IMR-90 (cell line): ENCODE measurements around the gene PANK2. TPM values are rescaled to one million over a fixed set of nuclear protein-coding genes. Genes with fewer than 3 reads are reported as not detected.

Experiments
- ATAC-seq: fragments of 200-7000 bp; cut with Tn5 transposase; 2 replicates; pipeline ENCODE4 v1.9.1; 2020; ENCODE audit warnings: low read depth, mild to moderate bottlenecking, moderate library complexity
- BruUV-seq: library from RNA; stranded (reverse); fragments of 400-500 nt; replicated peaks from 2 replicates; lab custom pipeline; 2021; lab: Mats Ljungman, UMichigan
- CTCF ChIA-PET: fragments of 300-600 bp; formaldehyde crosslinking; extraction: SDS; loops from one replicate; lab custom pipeline; 2021; ENCODE audit warnings: antibody characterized with exemption; lab: Yijun Ruan, JAX
- POLR2A ChIA-PET: fragments of 300-600 bp; sonication (Branson Sonifier 250); formaldehyde crosslinking; loops from one replicate; lab custom pipeline; 2022; ENCODE audit warnings: antibody characterized with exemption; ENCODE audit not compliant: unreplicated experiment; lab: Charles Lee
- DNase-seq: peaks from one replicate; pipeline ENCODE4 v3.0.0; 2013
- H2AFZ ChIP-seq: replicated peaks from 2 replicates; pipeline ENCODE3; 2013; ENCODE audit warnings: low read length, mild to moderate bottlenecking; ENCODE audit not compliant: poor library complexity
- H2AK5ac ChIP-seq: 2 replicates; pipeline ENCODE4 v1.6.1; 2013; ENCODE audit warnings: low read depth, low read length, inconsistent platforms
- H2AK9ac ChIP-seq: replicated peaks from 2 replicates; pipeline ENCODE3; 2013; ENCODE audit warnings: mild to moderate bottlenecking, low read depth, low read length, moderate library complexity; ENCODE audit not compliant: poor library complexity
- H2BK120ac ChIP-seq: 2 replicates; pipeline ENCODE4 v1.6.1; 2013; ENCODE audit warnings: low read depth, low read length, inconsistent platforms
- H2BK15ac ChIP-seq: 3 replicates; pipeline ENCODE4 v1.6.1; 2013; ENCODE audit warnings: low read depth, low read length, inconsistent platforms
- H2BK20ac ChIP-seq: 2 replicates; pipeline ENCODE4 v1.6.1; 2013; ENCODE audit warnings: low read depth, mild to moderate bottlenecking, inconsistent platforms, low read length, moderate library complexity
- H2BK5ac ChIP-seq: 2 replicates; pipeline ENCODE4 v1.6.1; 2013; ENCODE audit warnings: mild to moderate bottlenecking, low read depth, low read length, inconsistent platforms; ENCODE audit not compliant: poor library complexity, severe bottlenecking
- H3K14ac ChIP-seq: replicated peaks from 2 replicates; pipeline ENCODE4 v1.6.1; 2013; ENCODE audit warnings: low read depth, low read length, inconsistent platforms
- H3K18ac ChIP-seq: 2 replicates; pipeline ENCODE4 v1.6.1; 2013; ENCODE audit warnings: low read depth, low read length, control low read depth
- H3K23ac ChIP-seq: 2 replicates; pipeline ENCODE4 v1.6.1; 2013; ENCODE audit warnings: low read depth, low read length, inconsistent platforms
- H3K27ac ChIP-seq: 2 replicates; pipeline ENCODE4 v1.5.1; 2013; ENCODE audit warnings: mild to moderate bottlenecking, control low read depth, low read length; ENCODE audit not compliant: insufficient read depth
- H3K27me3 ChIP-seq: 2 replicates; pipeline ENCODE4 v1.6.1; 2013; ENCODE audit warnings: low read length; ENCODE audit not compliant: control insufficient read depth, insufficient read depth
- H3K36me3 ChIP-seq: 2 replicates; pipeline ENCODE4 v1.6.1; 2013; ENCODE audit warnings: low read length, mixed read lengths; ENCODE audit not compliant: control insufficient read depth, insufficient read depth
- H3K4ac ChIP-seq: 2 replicates; pipeline ENCODE4 v1.6.1; 2013; ENCODE audit warnings: low read depth, low read length, inconsistent platforms
- H3K4me1 ChIP-seq: 2 replicates; pipeline ENCODE4 v1.6.1; 2013; ENCODE audit warnings: low read length, mixed read lengths; ENCODE audit not compliant: control insufficient read depth, insufficient read depth
- H3K4me2 ChIP-seq: 2 replicates; pipeline ENCODE4 v1.6.1; 2013; ENCODE audit warnings: low read depth, mild to moderate bottlenecking, control low read depth, low read length, moderate library complexity
- H3K4me3 ChIP-seq: 2 replicates; pipeline ENCODE4 v1.5.1; 2013; ENCODE audit warnings: low read depth, mild to moderate bottlenecking, control low read depth, low read length, moderate library complexity; ENCODE audit not compliant: insufficient read depth
- H3K56ac ChIP-seq: 2 replicates; pipeline ENCODE4 v1.6.1; 2013; ENCODE audit warnings: low read length, inconsistent platforms; ENCODE audit not compliant: insufficient read depth; ENCODE audit errors: extremely low read depth
- H3K79me1 ChIP-seq, 2 experiments: 2 replicates each; pipeline ENCODE4 v1.6.1; 2013; ENCODE audit warnings: low read length in 2 of 2, inconsistent platforms in 1 of 2, low read depth in 1 of 2
- H3K9ac ChIP-seq: 2 replicates; pipeline ENCODE4 v1.6.1; 2013; ENCODE audit warnings: low read depth, low read length, control low read depth
- H3K9me1 ChIP-seq: 2 replicates; pipeline ENCODE4 v1.6.1; 2013; ENCODE audit warnings: low read length, inconsistent platforms; ENCODE audit not compliant: insufficient read depth
- H3K9me3 ChIP-seq: 2 replicates; pipeline ENCODE4 v1.6.1; 2013; ENCODE audit warnings: low read length; ENCODE audit not compliant: control insufficient read depth, insufficient read depth
- H4K20me1 ChIP-seq: 2 replicates; pipeline ENCODE4 v1.6.1; 2013; ENCODE audit warnings: low read length, inconsistent platforms; ENCODE audit not compliant: insufficient read depth
- H4K5ac ChIP-seq: 2 replicates; pipeline ENCODE4 v1.6.1; 2013; ENCODE audit warnings: mild to moderate bottlenecking, low read depth, low read length, control low read depth
- H4K8ac ChIP-seq, 2 experiments: 2 replicates each; pipeline ENCODE4 v1.6.1; 2013; ENCODE audit warnings: low read depth in 2 of 2, low read length in 2 of 2, control low read depth in 1 of 2, inconsistent platforms in 1 of 2
- H4K91ac ChIP-seq: 2 replicates; pipeline ENCODE4 v1.6.1; 2013; ENCODE audit warnings: low read depth, low read length, inconsistent platforms; ENCODE audit not compliant: insufficient read depth
- CHD1 ChIP-seq: IDR thresholded peaks from 2 replicates; pipeline ENCODE4 v1.6.1; 2012; ENCODE audit warnings: low read depth, low read length, improper control_type of control experiment
- MXI1 ChIP-seq: IDR thresholded peaks from 2 replicates; pipeline ENCODE4 v1.6.1; 2012; ENCODE audit warnings: low read depth, mild to moderate bottlenecking, low read length, moderate library complexity, borderline replicate concordance
- dilution Hi-C: fragments of 300-500 bp; cut with HindIII; formaldehyde crosslinking; loops from one replicate; pipeline ENCODE4 v1.14.3; 2018; ENCODE audit warnings: low sequenced_read_pairs; ENCODE audit not compliant: unreplicated experiment
- in situ Hi-C: fragments of 300-500 bp; cut with MboI; formaldehyde crosslinking; loops from 3 replicates; pipeline ENCODE4 v1.14.3; 2019; ENCODE audit warnings: low sequenced_read_pairs, inconsistent platforms, mixed read lengths
- intact Hi-C: fragments of 100-400 bp; cut with micrococcal nuclease; formaldehyde crosslinking; loops from 2 replicates; pipeline ENCODE4 v1.10.0; 2022
- polyA plus RNA-seq, 3 experiments: library from polyadenylated mRNA; depleted of rRNA; stranded (reverse); fragments of >200 nt; gene quantifications; 2 replicates each; pipeline ENCODE4 v1.2.3, GENCODE V29; 2012; ENCODE audit warnings: low replicate concordance in 1 of 3
- total RNA-seq: library from RNA; depleted of rRNA; stranded (reverse); fragments of >200 nt; gene quantifications from 2 replicates; pipeline ENCODE4 v1.2.3, GENCODE V29; 2012

Gene PANK2
- total and polyA plus RNA-seq, 2 of the 4 experiments (the other 2 are of a cell fraction): 17.7 to 28.1 TPM

DNA sequence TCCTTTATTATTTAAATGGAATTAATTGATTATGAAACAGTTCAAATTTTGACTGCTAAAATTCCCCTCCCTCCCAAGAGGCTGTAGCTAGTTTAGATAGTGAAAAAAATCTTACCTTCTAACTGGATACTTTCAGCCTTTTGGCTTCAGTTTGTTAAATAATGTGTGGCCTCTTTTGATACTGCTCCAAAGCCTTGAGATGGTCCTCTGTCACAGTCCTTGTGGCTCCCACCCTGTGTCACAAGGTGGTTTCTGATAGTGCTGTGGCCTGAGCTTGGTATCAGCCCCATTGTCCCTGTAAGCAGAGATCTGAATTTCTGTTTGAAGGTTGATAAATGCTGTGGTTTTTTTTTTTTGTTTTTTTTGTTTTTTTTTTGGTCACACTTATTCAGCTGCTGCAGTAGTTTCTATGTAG, 20.8 kb downstream of the PANK2 start:
- in situ Hi-C loops (no loop called here), dilution Hi-C loops (no loop called here), intact Hi-C loops (no loop called here)
- Histone ChIP-seq H3K36me3 (peaks cover 40% of the 10 kb centered on the region), H3K23ac (no peak overlapping the region), H4K8ac (no peak overlapping the region), H2AFZ (no peak overlapping the region), H3K4me1 (peaks cover 1% of the 10 kb centered on the region; the same call in 1 of the 2 replicates), H2BK120ac (no peak overlapping the region), H4K5ac (no peak overlapping the region), H4K20me1 (peaks cover 84% of the 10 kb centered on the region), H2AK9ac (no peak overlapping the region), H3K18ac (no peak overlapping the region), H3K4me2 (no peak overlapping the region), H3K9me3 (no peaks in the 10 kb centered on the region), H2AK5ac (no peak overlapping the region), H2BK20ac (no peak overlapping the region), H4K91ac (no peak overlapping the region), H3K4ac (no peak overlapping the region), H3K9me1 (peaks cover 14% of the 10 kb centered on the region), H3K14ac (no peak overlapping the region), H2BK15ac (no peak overlapping the region), H3K9ac (no peak overlapping the region), H3K4me3 (no peak overlapping the region), H3K79me1 (peaks cover 27 to 60% of the 10 kb centered on the region in 2 experiments), H2BK5ac (no peak overlapping the region), H3K56ac (no peak overlapping the region), H3K27me3 (no peaks in the 10 kb centered on the region), H3K27ac (no peak overlapping the region)
- POLR2A ChIA-PET: no interaction called here
- BruUV-seq: no TSS peak
- no peak for TF ChIP-seq MXI1
- no peak for TF ChIP-seq CHD1
- no peak for ATAC-seq
- CTCF ChIA-PET: no interaction called here
- no peak for DNase-seq
